Activated CD4-positive, alpha-beta T cell treated with anti-CD3 and anti-CD28 coated beads for 36 hours (primary cell): ENCODE measurements around the gene S100P. TPM values are rescaled to one million over a fixed set of nuclear protein-coding genes. Genes with fewer than 3 reads are reported as not detected.
"Not testable (repeated sequence)": the region's sequence is repeated elsewhere in the genome, so short reads cannot be mapped to it uniquely, and the experiment has no call there.

Experiments
- ATAC-seq: fragments of 200-7000 bp; cut with Tn5 transposase; one replicate; pipeline ENCODE4 v1.10.0; 2021; ENCODE audit warnings: mild to moderate bottlenecking, moderate library complexity
- CTCF ChIA-PET: fragments of 350-600 bp; sonication (Branson Sonifier 250); formaldehyde crosslinking; loops from one replicate; lab custom pipeline; 2021; ENCODE audit warnings: antibody characterized with exemption; lab: Charles Lee
- POLR2A ChIA-PET: fragments of 350-600 bp; sonication (Branson Sonifier 250); formaldehyde crosslinking; loops from one replicate; lab custom pipeline; 2021; ENCODE audit warnings: antibody characterized with exemption, inconsistent platforms; lab: Charles Lee
- DNase-seq: peaks from one replicate; pipeline ENCODE4 v3.0.0-alpha.2; 2020
- H3K27ac Mint-ChIP-seq: one replicate; pipeline ENCODE4 v1.8.0; 2021; ENCODE audit warnings: mixed read lengths
- H3K27me3 Mint-ChIP-seq: one replicate; pipeline ENCODE4 v1.8.0; 2021; ENCODE audit warnings: mixed read lengths
- H3K36me3 Mint-ChIP-seq: one replicate; pipeline ENCODE4 v1.8.0; 2021; ENCODE audit warnings: low read depth, mixed read lengths
- H3K4me1 Mint-ChIP-seq: one replicate; pipeline ENCODE4 v1.8.0; 2021; ENCODE audit warnings: mixed read lengths
- H3K4me3 Mint-ChIP-seq: one replicate; pipeline ENCODE4 v1.8.0; 2021; ENCODE audit warnings: mild to moderate bottlenecking, moderate library complexity, mixed read lengths
- H3K9me3 Mint-ChIP-seq: one replicate; pipeline ENCODE4 v1.8.0; 2021; ENCODE audit warnings: low read depth, mixed read lengths
- intact Hi-C, 2 experiments: fragments of 100-400 bp; cut with DNase I in 1 of 2; cut with micrococcal nuclease in 1 of 2; formaldehyde crosslinking; loops; one replicate each; pipeline versions ENCODE4 v1.14.2 to v1.15.1; 2022 to 2024; cut with DNase I, micrococcal nuclease
- total RNA-seq, 2 experiments: library from RNA; stranded (reverse); gene quantifications; one replicate each; pipeline ENCODE4 v1.2.3, GENCODE V29; 2021

Gene S100P
- total RNA-seq, 2 experiments from 2014 or later: 1.9 to 2.1 TPM

GRCh38 chr4:6658597-6659075, 35.0 kb upstream of the S100P start:
- ATAC-seq: peak; percentile 81
- Mint-ChIP-seq H3K27ac (no peak overlapping the region), H3K4me1 (peaks cover 12% of the 10 kb centered on the region), H3K4me3 (peak overlapping the region; percentile 43), H3K9me3 (peaks cover 2% of the 10 kb centered on the region), H3K36me3 (no peaks in the 10 kb centered on the region), H3K27me3 (peaks cover 21% of the 10 kb centered on the region)
- peak; percentile 59 for DNase-seq
- intact Hi-C loops: no loop called here
- ChIA-PET CTCF (interaction anchor here (0.6 to 1.0 kb wide), 4 partner anchors 16 to 214 kb away, joined by 3 read pairs; no protein-coding TSS in a partner anchor), POLR2A (interaction anchor here (3.3 kb wide), 1 partner anchor 15 kb away, joined by 13 read pairs; a partner anchor contains a TSS)

- intact Hi-C loops: no loop called here
- peaks cover 12% of the 10 kb centered on the region for H3K4me1 Mint-ChIP-seq
- no peak overlapping the region for H3K27ac Mint-ChIP-seq
- POLR2A ChIA-PET: interaction anchor here (3.3 kb wide), 1 partner anchor 14 kb away, joined by 13 read pairs; a partner anchor contains a TSS
- H3K27me3 Mint-ChIP-seq: peaks cover 24% of the 10 kb centered on the region
- no peaks in the 10 kb centered on the region for H3K36me3 Mint-ChIP-seq
- H3K9me3 Mint-ChIP-seq: no peaks in the 10 kb centered on the region
- DNase-seq (no peak), ATAC-seq (no peak)
- no peak overlapping the region for H3K4me3 Mint-ChIP-seq
- CTCF ChIA-PET: interaction anchor here (0.7 kb wide), 1 partner anchor 13 kb away, joined by 3 read pairs; no protein-coding TSS in a partner anchor
Measured at GRCh38 chr4:6659897-6660296, 33.8 kb upstream of the S100P start.

- intact Hi-C loops: no loop called here
- Mint-ChIP-seq H3K9me3 (no peaks in the 10 kb centered on the region), H3K4me3 (no peak overlapping the region), H3K27me3 (peaks cover 24% of the 10 kb centered on the region), H3K4me1 (peaks cover 12% of the 10 kb centered on the region), H3K36me3 (no peaks in the 10 kb centered on the region), H3K27ac (no peak overlapping the region)
- DNase-seq: no peak
- ATAC-seq: no peak
- ChIA-PET CTCF (interaction anchor here (0.7 kb wide), 1 partner anchor 13 kb away, joined by 3 read pairs; no protein-coding TSS in a partner anchor), POLR2A (interaction anchor here (3.3 kb wide), 1 partner anchor 13 kb away, joined by 13 read pairs; a partner anchor contains a TSS)
Measured at GRCh38 chr4:6660430-6660829, 33.2 kb upstream of the S100P start.

GRCh38 chr4:6662591-6662990, 31.1 kb upstream of the S100P start:
- no peaks in the 10 kb centered on the region for H3K9me3 Mint-ChIP-seq
- ATAC-seq (no peak), DNase-seq (no peak)
- intact Hi-C loops: no loop called here
- H3K4me3 Mint-ChIP-seq: no peak overlapping the region
- H3K36me3 Mint-ChIP-seq: no peaks in the 10 kb centered on the region
- CTCF ChIA-PET: interaction anchor here (1.3 to 1.9 kb wide), 2 partner anchors 8 to 20 kb away, joined by 3 to 6 read pairs; no protein-coding TSS in a partner anchor
- peaks cover 12% of the 10 kb centered on the region for H3K4me1 Mint-ChIP-seq
- no peak overlapping the region for H3K27ac Mint-ChIP-seq
- POLR2A ChIA-PET: interaction anchor here (1.6 kb wide), 1 partner anchor 11 kb away, joined by 6 read pairs; a partner anchor contains a TSS
- H3K27me3 Mint-ChIP-seq: peaks cover 24% of the 10 kb centered on the region

- intact Hi-C loops: no loop called here
- peaks cover 9% of the 10 kb centered on the region for H3K4me1 Mint-ChIP-seq
- H3K4me3 Mint-ChIP-seq: no peak overlapping the region
- DNase-seq (no peak), ATAC-seq (no peak)
- CTCF ChIA-PET: interaction anchor here (1.0 to 1.9 kb wide), 7 partner anchors 9 to 44 kb away, joined by 3 to 6 read pairs (median 5); no protein-coding TSS in a partner anchor
- POLR2A ChIA-PET: interaction anchor here (0.6 to 1.6 kb wide), 3 partner anchors 10 to 256 kb away, joined by 3 to 6 read pairs (median 4); a partner anchor contains a TSS
- peaks cover 24% of the 10 kb centered on the region for H3K27me3 Mint-ChIP-seq
- no peaks in the 10 kb centered on the region for H3K36me3 Mint-ChIP-seq
- H3K27ac Mint-ChIP-seq: no peak overlapping the region
- no peaks in the 10 kb centered on the region for H3K9me3 Mint-ChIP-seq
Measured at GRCh38 chr4:6663596-6664393, 29.9 kb upstream of the S100P start.

- DNase-seq: no peak
- Mint-ChIP-seq H3K27me3 (peaks cover 20% of the 10 kb centered on the region), H3K36me3 (no peaks in the 10 kb centered on the region), H3K4me1 (no peaks in the 10 kb centered on the region), H3K27ac (no peak overlapping the region), H3K9me3 (no peaks in the 10 kb centered on the region), H3K4me3 (no peak overlapping the region)
- no peak for ATAC-seq
- intact Hi-C loops: no loop called here
- POLR2A ChIA-PET: no interaction called here
- CTCF ChIA-PET: no interaction called here
Measured at GRCh38 chr4:6665320-6665654, 28.4 kb upstream of the S100P start.

GRCh38 chr4:6668391-6668790, 25.3 kb upstream of the S100P start:
- POLR2A ChIA-PET: no interaction called here
- ATAC-seq: no peak
- no peak overlapping the region for H3K4me3 Mint-ChIP-seq
- intact Hi-C loops: no loop called here
- peaks cover 4% of the 10 kb centered on the region for H3K4me1 Mint-ChIP-seq
- no peak for DNase-seq
- peaks cover 6% of the 10 kb centered on the region for H3K27me3 Mint-ChIP-seq
- H3K9me3 Mint-ChIP-seq: no peaks in the 10 kb centered on the region
- H3K36me3 Mint-ChIP-seq: no peaks in the 10 kb centered on the region
- CTCF ChIA-PET: no interaction called here
- no peak overlapping the region for H3K27ac Mint-ChIP-seq

GRCh38 chr4:6671648-6672047, 22.0 kb upstream of the S100P start:
- ChIA-PET CTCF (interaction anchor here (0.8 kb wide), 1 partner anchor 31 kb away, joined by 3 read pairs; no protein-coding TSS in a partner anchor), POLR2A (no interaction called here)
- intact Hi-C loops: no loop called here
- Mint-ChIP-seq H3K36me3 (peaks cover 21% of the 10 kb centered on the region), H3K27me3 (no peaks in the 10 kb centered on the region), H3K4me3 (no peak overlapping the region), H3K4me1 (peaks cover 25% of the 10 kb centered on the region), H3K27ac (no peak overlapping the region), H3K9me3 (no peaks in the 10 kb centered on the region)
- DNase-seq (no peak), ATAC-seq (no peak)

GRCh38 chr4:6672131-6672530, 21.5 kb upstream of the S100P start:
- ChIA-PET POLR2A (no interaction called here), CTCF (interaction anchor here (0.8 to 1.7 kb wide), 2 partner anchors 31 to 45 kb away, joined by 3 to 8 read pairs; no protein-coding TSS in a partner anchor)
- DNase-seq (no peak), ATAC-seq (no peak)
- H3K9me3 Mint-ChIP-seq: no peaks in the 10 kb centered on the region
- intact Hi-C loops: no loop called here
- peaks cover 25% of the 10 kb centered on the region for H3K36me3 Mint-ChIP-seq
- no peak overlapping the region for H3K4me3 Mint-ChIP-seq
- no peak overlapping the region for H3K27ac Mint-ChIP-seq
- peaks cover 30% of the 10 kb centered on the region for H3K4me1 Mint-ChIP-seq
- no peaks in the 10 kb centered on the region for H3K27me3 Mint-ChIP-seq

GRCh38 chr4:6672541-6673190, 21.0 kb upstream of the S100P start:
- Mint-ChIP-seq H3K36me3 (peaks cover 31% of the 10 kb centered on the region), H3K27ac (peak overlapping the region; percentile 99), H3K4me1 (peaks cover 36% of the 10 kb centered on the region)
- not testable (repeated sequence) for H3K27me3 Mint-ChIP-seq, ATAC-seq, H3K9me3 Mint-ChIP-seq, DNase-seq, H3K4me3 Mint-ChIP-seq
- ChIA-PET CTCF (interaction anchor here (1.0 to 3.6 kb wide), 6 partner anchors 9 to 48 kb away, joined by 4 to 39 read pairs (median 6); partner anchors contain the start of genes MRFAP1 and MRFAP1L1), POLR2A (interaction anchor here (0.6 to 3.9 kb wide), 10 partner anchors 10 to 395 kb away, joined by 3 to 42 read pairs (median 8); partner anchors contain the start of genes GRPEL1, MAN2B2, MRFAP1 and MRFAP1L1)
- intact Hi-C loops: loop anchor here (1.0 kb wide), 1 partner anchor 32 kb away; the partner anchor contains the start of gene MRFAP1 (in 2 of the 2)
